ENCODE results near the gene GLRX3. TPM values are rescaled to one million over a fixed set of nuclear protein-coding genes. Genes with fewer than 3 reads are reported as not detected.

The GLRX3 gene
- total RNA-seq, 2 donors from 2014 or later: 48.6 to 73.8 TPM

GRCh38 chr10:130128922-130129321 lies 7.3 kb upstream of the GLRX3 start:
- intact Hi-C loops (cut with DNase I): no loop called here

DNA sequence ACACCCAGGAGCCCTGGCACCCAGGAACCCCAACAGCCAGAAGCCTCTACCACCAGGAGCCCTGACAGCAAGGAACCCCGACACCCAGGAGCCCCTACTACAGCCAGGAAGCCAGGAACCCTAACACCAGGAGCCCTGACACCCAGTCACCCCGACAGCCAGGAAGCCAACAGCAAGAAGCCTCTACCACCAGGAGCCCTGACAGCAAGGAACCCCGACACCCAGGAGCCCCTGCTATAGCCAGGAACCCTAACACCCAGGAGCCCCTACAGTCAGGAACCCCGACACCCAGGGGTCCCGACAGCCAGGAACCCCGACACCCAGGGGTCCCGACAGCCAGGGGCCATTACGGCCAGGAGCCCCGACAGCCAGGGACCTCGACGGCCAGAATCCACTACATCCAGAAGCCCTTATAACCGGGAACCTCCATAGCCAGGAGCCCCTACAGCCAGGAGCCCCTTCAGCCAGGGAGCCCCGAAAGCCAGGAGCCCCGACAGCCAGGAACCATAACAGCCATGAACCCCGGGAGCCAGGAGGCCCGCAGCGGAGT lies 440 bp upstream of the GLRX3 start:
- intact Hi-C loops (cut with DNase I): no loop called here
- DNase-seq (ENCODE audit: low spot score): no peak

More at GRCh38 chr10:130128922-130129321, 7.3 kb upstream of the GLRX3 start:
- no peak for DNase-seq (ENCODE audit: low spot score)

- intact Hi-C loops (cut with DNase I): no loop called here
These were observed 878 bp downstream of the GLRX3 start for GRCh38 chr10:130137090-130137448.

GRCh38 chr10:130137659-130138478 lies 1.7 kb downstream of the GLRX3 start:
- intact Hi-C loops (cut with DNase I): no loop called here

More at GRCh38 chr10:130137090-130137448, 878 bp downstream of the GLRX3 start:
- no peak for DNase-seq (ENCODE audit: low spot score)

GRCh38 chr10:130138479-130138866 lies 2.3 kb downstream of the GLRX3 start:
- intact Hi-C loops (cut with DNase I): no loop called here

More at GRCh38 chr10:130137659-130138478, 1.7 kb downstream of the GLRX3 start:
- no peak for DNase-seq (ENCODE audit: low spot score)

GRCh38 chr10:130140425-130140824 lies 4.2 kb downstream of the GLRX3 start:
- no peak for DNase-seq (ENCODE audit: low spot score)

More at GRCh38 chr10:130138479-130138866, 2.3 kb downstream of the GLRX3 start:
- no peak for DNase-seq (ENCODE audit: low spot score)

GRCh38 chr10:130141038-130141437 lies 4.8 kb downstream of the GLRX3 start:
- DNase-seq (ENCODE audit: low spot score): no peak

More at GRCh38 chr10:130140425-130140824, 4.2 kb downstream of the GLRX3 start:
- intact Hi-C loops (cut with DNase I): no loop called here

GRCh38 chr10:130141460-130141859 lies 5.3 kb downstream of the GLRX3 start:
- intact Hi-C loops (cut with DNase I): no loop called here
- DNase-seq (ENCODE audit: low spot score): no peak

More at GRCh38 chr10:130141038-130141437, 4.8 kb downstream of the GLRX3 start:
- intact Hi-C loops (cut with DNase I): no loop called here

GRCh38 chr10:130141878-130142277 lies 5.7 kb downstream of the GLRX3 start:
- intact Hi-C loops (cut with DNase I): no loop called here
- no peak for DNase-seq (ENCODE audit: low spot score)

GRCh38 chr10:130146042-130146441 lies 9.9 kb downstream of the GLRX3 start:
- intact Hi-C loops (cut with DNase I): loop anchor here in 1 of 2 donors (1.0 kb wide), 1 partner anchor 19 kb away; no protein-coding TSS in a partner anchor
- no peak for DNase-seq (ENCODE audit: low spot score)

DNA sequence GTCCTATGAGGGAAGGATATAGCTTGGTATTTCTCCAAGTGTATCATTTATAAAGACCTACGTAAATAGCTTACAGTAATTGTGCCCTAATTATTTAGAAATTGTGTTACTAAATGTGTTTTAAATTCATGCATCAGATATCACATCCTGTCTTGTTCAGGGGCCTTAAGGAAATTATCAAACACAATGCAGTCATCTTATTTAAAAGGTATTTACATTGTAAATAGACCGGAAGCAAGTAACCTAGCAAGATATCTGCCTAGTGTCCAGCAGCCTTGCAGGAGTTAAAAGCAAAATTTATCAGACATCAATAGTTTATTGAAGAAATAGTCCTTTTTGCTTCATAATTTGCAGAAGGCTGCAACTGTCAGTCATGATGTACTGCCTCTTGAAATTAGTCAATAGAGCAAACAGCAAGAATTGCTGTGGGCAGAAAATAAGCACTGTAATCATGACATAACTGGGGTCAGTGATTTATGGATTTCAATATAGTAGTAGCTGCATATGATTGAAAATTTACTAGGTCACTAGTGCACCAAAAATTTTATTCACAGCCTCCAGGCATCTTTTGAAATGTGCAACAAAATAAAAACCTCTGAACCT lies 23.1 kb downstream of the GLRX3 start:
- no peak for DNase-seq (ENCODE audit: low spot score)
- intact Hi-C loops (cut with DNase I): no loop called here

DNA sequence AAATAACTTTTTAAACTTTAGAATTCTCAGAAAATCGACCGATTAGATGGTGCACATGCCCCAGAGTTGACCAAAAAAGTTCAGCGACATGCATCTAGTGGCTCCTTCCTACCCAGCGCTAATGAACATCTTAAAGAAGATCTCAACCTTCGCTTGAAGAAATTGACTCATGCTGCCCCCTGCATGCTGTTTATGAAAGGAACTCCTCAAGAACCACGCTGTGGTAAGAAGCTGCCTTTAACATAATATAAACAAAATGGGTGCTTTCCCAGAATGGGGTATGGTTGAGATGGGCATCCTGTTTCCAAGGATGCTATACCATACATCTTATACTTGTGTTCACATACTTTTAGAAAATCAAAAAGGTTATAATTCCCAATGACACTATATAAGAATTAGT lies 24.6 kb downstream of the GLRX3 start:
- intact Hi-C loops (cut with DNase I): no loop called here
- DNase-seq (ENCODE audit: low spot score): no peak

GRCh38 chr10:130161331-130161730 lies 25.1 kb downstream of the GLRX3 start:
- DNase-seq (ENCODE audit: low spot score): no peak
- intact Hi-C loops (cut with DNase I): no loop called here

- no peak for DNase-seq (ENCODE audit: low spot score)
- intact Hi-C loops (cut with DNase I): no loop called here
These were observed 31.0 kb downstream of the GLRX3 start for GRCh38 chr10:130167193-130167592.

DNA sequence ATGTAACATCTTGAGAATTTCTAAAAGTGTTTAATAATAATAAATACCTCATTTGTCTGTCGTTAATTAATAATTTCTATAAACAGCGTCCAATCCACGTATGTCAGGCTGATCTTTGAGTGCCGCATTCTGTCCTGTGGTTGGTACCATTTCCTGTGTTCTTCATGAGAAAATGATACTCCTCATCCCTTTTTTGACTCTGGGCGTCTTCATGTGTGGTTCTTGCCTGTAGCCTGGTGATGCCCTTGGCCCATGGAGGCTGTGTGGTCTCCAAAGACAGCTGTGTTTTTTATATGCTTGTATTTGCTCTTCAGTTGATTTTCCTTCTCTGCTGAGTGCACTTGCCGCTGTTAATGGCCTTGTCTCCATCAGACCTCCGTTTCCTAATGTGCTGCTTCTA lies 31.5 kb downstream of the GLRX3 start:
- intact Hi-C loops (cut with DNase I): no loop called here
- DNase-seq (ENCODE audit: low spot score): no peak

- intact Hi-C loops (cut with DNase I): no loop called here
- no peak for DNase-seq (ENCODE audit: low spot score)
These were observed 33.1 kb downstream of the GLRX3 start for GRCh38 chr10:130169136-130169859.

- no peak for DNase-seq (ENCODE audit: low spot score)
- intact Hi-C loops (cut with DNase I): no loop called here
These were observed 35.0 kb downstream of the GLRX3 start for GRCh38 chr10:130171196-130171595.

DNA sequence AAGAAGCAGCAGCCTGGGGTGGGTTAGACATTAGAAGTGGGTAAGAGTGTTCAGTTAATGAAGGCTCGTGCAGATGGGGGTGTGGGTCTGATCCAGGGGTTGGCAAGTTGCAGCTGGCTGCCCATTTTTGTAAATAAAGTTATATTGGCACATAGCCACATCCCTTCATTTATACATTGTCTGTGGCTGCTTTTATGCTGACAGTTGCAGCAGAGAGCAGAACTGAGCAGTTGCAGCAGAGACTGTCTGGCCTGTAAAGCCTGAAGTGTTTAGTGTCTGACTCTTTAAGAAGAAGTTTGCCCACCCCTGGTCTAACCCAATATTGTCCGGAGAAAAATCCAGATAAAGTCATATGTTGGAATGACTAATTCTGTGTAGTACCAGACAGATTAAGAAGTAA lies 38.1 kb downstream of the GLRX3 start:
- DNase-seq (ENCODE audit: low spot score): no peak
- intact Hi-C loops (cut with DNase I): no loop called here

- intact Hi-C loops (cut with DNase I): no loop called here
- DNase-seq (ENCODE audit: low spot score): no peak
These were observed 38.9 kb downstream of the GLRX3 start for GRCh38 chr10:130175074-130175473.

DNA sequence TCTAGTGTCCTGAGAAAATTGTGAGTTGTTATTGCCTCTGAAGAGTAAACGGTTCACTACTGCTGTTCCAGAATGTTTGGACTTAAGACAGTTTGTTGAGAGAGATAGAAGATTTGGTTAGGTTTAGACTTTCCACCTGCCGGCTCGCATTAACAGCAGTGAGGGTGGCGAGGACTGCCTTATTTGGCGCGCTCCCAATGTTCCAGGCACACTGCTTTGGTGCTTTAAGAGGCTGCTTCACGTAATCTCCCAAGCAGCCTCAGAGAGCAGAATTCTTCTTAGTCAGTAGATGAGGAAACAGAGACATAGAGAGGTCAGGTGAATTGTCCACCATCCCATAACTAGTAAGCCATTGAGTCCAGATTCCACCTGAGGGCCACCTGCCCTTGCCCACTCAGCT lies 41.1 kb downstream of the GLRX3 start:
- DNase-seq (ENCODE audit: low spot score): no peak

More for the DNA sequence above, 41.1 kb downstream of the GLRX3 start:
- intact Hi-C loops (cut with DNase I): no loop called here

All from posterior vena cava (tissue), 2 donors.